ENCODE results near the gene GPR158. TPM values are rescaled to one million over a fixed set of nuclear protein-coding genes. Genes with fewer than 3 reads are reported as not detected.

The GPR158 gene
- total RNA-seq, 1 experiment from 2014 or later: 0.42 TPM

GRCh38 chr10:25436431-25436830, 261.6 kb downstream of the GPR158 start:
- H3K4me1 ChIP-seq (replicated peaks): no peaks in the 10 kb centered on the region
- no peaks in the 10 kb centered on the region for H3K9me3 ChIP-seq (replicated peaks)
- H3K36me3 ChIP-seq: no peaks in the 10 kb centered on the region
- H3K27me3 ChIP-seq (replicated peaks): no peaks in the 10 kb centered on the region
- no peak overlapping the region for H3K4me3 ChIP-seq
- no peak overlapping the region for H3K27ac ChIP-seq
- DNase-seq (ENCODE audit: low read depth in 1 of 2, low spot score in 2 of 2): no peak

- Histone ChIP-seq H3K36me3 (no peaks in the 10 kb centered on the region), H3K27me3 (replicated peaks) (no peaks in the 10 kb centered on the region), H3K4me1 (replicated peaks) (no peaks in the 10 kb centered on the region), H3K27ac (no peak overlapping the region), H3K4me3 (no peak overlapping the region), H3K9me3 (replicated peaks) (no peaks in the 10 kb centered on the region)
- no peak for DNase-seq (ENCODE audit: low read depth in 1 of 2, low spot score in 2 of 2)
Observed at GRCh38 chr10:25441270-25441669, 266.5 kb downstream of the GPR158 start.

GRCh38 chr10:25444266-25444665, 269.5 kb downstream of the GPR158 start:
- Histone ChIP-seq H3K9me3 (replicated peaks) (no peaks in the 10 kb centered on the region), H3K36me3 (no peaks in the 10 kb centered on the region), H3K4me1 (replicated peaks) (no peaks in the 10 kb centered on the region), H3K27me3 (replicated peaks) (no peaks in the 10 kb centered on the region), H3K27ac (no peak overlapping the region), H3K4me3 (no peak overlapping the region)
- DNase-seq (ENCODE audit: low read depth in 1 of 2, low spot score in 2 of 2): no peak

- no peak overlapping the region for H3K27ac ChIP-seq
- H3K27me3 ChIP-seq (replicated peaks): no peaks in the 10 kb centered on the region
- H3K4me1 ChIP-seq (replicated peaks): no peaks in the 10 kb centered on the region
- no peaks in the 10 kb centered on the region for H3K36me3 ChIP-seq
- H3K4me3 ChIP-seq: no peak overlapping the region
- no peak for DNase-seq (ENCODE audit: low read depth in 1 of 2, low spot score in 2 of 2)
- peaks cover 3% of the 10 kb centered on the region; the same call in 1 of the 2 replicates for H3K9me3 ChIP-seq (replicated peaks)
Observed at GRCh38 chr10:25451401-25451800, 276.6 kb downstream of the GPR158 start.

GRCh38 chr10:25453619-25454018, 278.8 kb downstream of the GPR158 start:
- DNase-seq (ENCODE audit: low read depth in 1 of 2, low spot score in 2 of 2): no peak
- Histone ChIP-seq H3K36me3 (no peaks in the 10 kb centered on the region), H3K4me1 (replicated peaks) (no peaks in the 10 kb centered on the region), H3K4me3 (no peak overlapping the region), H3K27ac (no peak overlapping the region), H3K27me3 (replicated peaks) (no peaks in the 10 kb centered on the region), H3K9me3 (replicated peaks) (peaks cover 3% of the 10 kb centered on the region; the same call in 1 of the 2 replicates)

GRCh38 chr10:25455980-25456567, 281.3 kb downstream of the GPR158 start:
- DNase-seq (ENCODE audit: low read depth in 1 of 2, low spot score in 2 of 2): no peak
- Histone ChIP-seq H3K27me3 (replicated peaks) (no peaks in the 10 kb centered on the region), H3K4me1 (replicated peaks) (no peaks in the 10 kb centered on the region)

GRCh38 chr10:25457552-25457951, 282.8 kb downstream of the GPR158 start:
- DNase-seq (ENCODE audit: low read depth in 1 of 2, low spot score in 2 of 2): no peak

More at GRCh38 chr10:25455980-25456567, 281.3 kb downstream of the GPR158 start:
- H3K9me3 ChIP-seq (replicated peaks): peaks cover 3% of the 10 kb centered on the region; the same call in 1 of the 2 replicates
- H3K27ac ChIP-seq: no peak overlapping the region
- no peak overlapping the region for H3K4me3 ChIP-seq
- no peaks in the 10 kb centered on the region for H3K36me3 ChIP-seq

GRCh38 chr10:25465582-25466372, 291.0 kb downstream of the GPR158 start:
- peak in 1 of 2 experiments; percentile 14 for DNase-seq (ENCODE audit: low read depth in 1 of 2, low spot score in 2 of 2)
- peak overlapping the region; percentile 17 for H3K4me3 ChIP-seq
- H3K27me3 ChIP-seq (replicated peaks): no peaks in the 10 kb centered on the region
- H3K36me3 ChIP-seq: no peaks in the 10 kb centered on the region
- no peaks in the 10 kb centered on the region for H3K9me3 ChIP-seq (replicated peaks)
- H3K4me1 ChIP-seq (replicated peaks): no peaks in the 10 kb centered on the region
- no peak overlapping the region for H3K27ac ChIP-seq

More at GRCh38 chr10:25457552-25457951, 282.8 kb downstream of the GPR158 start:
- H3K36me3 ChIP-seq: no peaks in the 10 kb centered on the region
- no peak overlapping the region for H3K4me3 ChIP-seq
- H3K9me3 ChIP-seq (replicated peaks): peaks cover 3% of the 10 kb centered on the region; the same call in 1 of the 2 replicates
- no peaks in the 10 kb centered on the region for H3K27me3 ChIP-seq (replicated peaks)
- H3K4me1 ChIP-seq (replicated peaks): no peaks in the 10 kb centered on the region
- H3K27ac ChIP-seq: no peak overlapping the region

- H3K4me3 ChIP-seq: no peak overlapping the region
- H3K4me1 ChIP-seq (replicated peaks): no peaks in the 10 kb centered on the region
- no peak for DNase-seq (ENCODE audit: low read depth in 1 of 2, low spot score in 2 of 2)
- no peaks in the 10 kb centered on the region for H3K27me3 ChIP-seq (replicated peaks)
- no peaks in the 10 kb centered on the region for H3K36me3 ChIP-seq
- H3K27ac ChIP-seq: no peak overlapping the region
- H3K9me3 ChIP-seq (replicated peaks): no peaks in the 10 kb centered on the region
Observed at GRCh38 chr10:25467881-25468280, 293.1 kb downstream of the GPR158 start.

GRCh38 chr10:25481467-25481866, 306.7 kb downstream of the GPR158 start:
- H3K27ac ChIP-seq: no peak overlapping the region
- H3K4me1 ChIP-seq (replicated peaks): no peaks in the 10 kb centered on the region
- peaks cover 8% of the 10 kb centered on the region; the same call in 1 of the 2 replicates for H3K27me3 ChIP-seq (replicated peaks)
- no peak for DNase-seq (ENCODE audit: low read depth in 1 of 2, low spot score in 2 of 2)
- H3K36me3 ChIP-seq: no peaks in the 10 kb centered on the region
- H3K9me3 ChIP-seq (replicated peaks): no peaks in the 10 kb centered on the region; the same call in 1 of the 2 replicates
- no peak overlapping the region for H3K4me3 ChIP-seq

- Histone ChIP-seq H3K4me1 (replicated peaks) (no peaks in the 10 kb centered on the region), H3K36me3 (no peaks in the 10 kb centered on the region), H3K4me3 (no peak overlapping the region), H3K27ac (no peak overlapping the region), H3K27me3 (replicated peaks) (peaks cover 8% of the 10 kb centered on the region; the same call in 1 of the 2 replicates), H3K9me3 (replicated peaks) (no peaks in the 10 kb centered on the region; the same call in 1 of the 2 replicates)
- DNase-seq (ENCODE audit: low read depth in 1 of 2, low spot score in 2 of 2): no peak
Observed at GRCh38 chr10:25483999-25484398, 309.2 kb downstream of the GPR158 start.

GRCh38 chr10:25487266-25487665, 312.5 kb downstream of the GPR158 start:
- Histone ChIP-seq H3K27me3 (replicated peaks) (peaks cover 8% of the 10 kb centered on the region; the same call in 1 of the 2 replicates), H3K36me3 (no peaks in the 10 kb centered on the region)
- DNase-seq (ENCODE audit: low read depth in 1 of 2, low spot score in 2 of 2): no peak

GRCh38 chr10:25492040-25492439, 317.2 kb downstream of the GPR158 start:
- H3K27ac ChIP-seq: no peak overlapping the region
- no peak for DNase-seq (ENCODE audit: low read depth in 1 of 2, low spot score in 2 of 2)
- no peak overlapping the region for H3K4me3 ChIP-seq
- peaks cover 1% of the 10 kb centered on the region; the same call in 1 of the 2 replicates for H3K27me3 ChIP-seq (replicated peaks)
- no peaks in the 10 kb centered on the region for H3K36me3 ChIP-seq
- H3K4me1 ChIP-seq (replicated peaks): peaks cover 14% of the 10 kb centered on the region
- no peaks in the 10 kb centered on the region for H3K9me3 ChIP-seq (replicated peaks)

More at GRCh38 chr10:25487266-25487665, 312.5 kb downstream of the GPR158 start:
- H3K27ac ChIP-seq: no peak overlapping the region
- peaks cover 1% of the 10 kb centered on the region for H3K4me1 ChIP-seq (replicated peaks)
- no peak overlapping the region for H3K4me3 ChIP-seq
- no peaks in the 10 kb centered on the region; the same call in 1 of the 2 replicates for H3K9me3 ChIP-seq (replicated peaks)

GRCh38 chr10:25492680-25493079, 317.9 kb downstream of the GPR158 start:
- Histone ChIP-seq H3K9me3 (replicated peaks) (no peaks in the 10 kb centered on the region), H3K4me1 (replicated peaks) (peaks cover 14% of the 10 kb centered on the region), H3K36me3 (no peaks in the 10 kb centered on the region), H3K27ac (no peak overlapping the region), H3K4me3 (no peak overlapping the region), H3K27me3 (replicated peaks) (peaks cover 6% of the 10 kb centered on the region)
- DNase-seq (ENCODE audit: low read depth in 1 of 2, low spot score in 2 of 2): no peak

Data from SJSA1 (cell line).